ENCODE measurements around the gene PLPP1. TPM values are rescaled to one million over a fixed set of nuclear protein-coding genes. Genes with fewer than 3 reads are reported as not detected.

PLPP1 gene
- total RNA-seq, 1 donor from 2014 or later = 73.7 TPM

DNA sequence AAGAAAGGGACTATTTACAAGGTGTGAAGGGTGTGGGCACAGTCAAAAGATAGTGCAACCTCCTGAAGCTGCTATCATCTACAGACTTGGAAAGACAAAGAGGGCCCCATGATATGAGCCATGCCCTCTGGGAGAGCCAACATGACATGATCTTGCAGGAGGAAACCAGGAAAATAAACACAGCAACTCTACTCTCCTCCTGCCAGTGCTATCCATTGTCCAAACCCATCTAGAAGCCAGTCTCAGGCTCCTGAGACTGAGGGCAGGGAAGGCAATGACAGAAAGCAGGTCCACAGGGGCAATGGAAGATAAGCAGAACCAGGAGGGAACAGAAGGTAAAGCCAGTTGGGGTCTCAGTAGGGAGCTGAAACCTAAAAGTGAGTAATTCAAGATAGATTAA lies 37.1 kb downstream of the PLPP1 start:
- no peaks in the 10 kb centered on the region for H3K9me3 Mint-ChIP-seq (ENCODE audit: low read depth)
- peaks cover 31% of the 10 kb centered on the region for H3K4me1 Mint-ChIP-seq (ENCODE audit: low read depth)
- DNase-seq (ENCODE audit: low spot score) = no peak
- H3K4me3 Mint-ChIP-seq (ENCODE audit: unreplicated experiment) = no peak overlapping the region
- H3K27me3 Mint-ChIP-seq (ENCODE audit: low read depth) = no peaks in the 10 kb centered on the region
- TF ChIP-seq, protein P1, sequence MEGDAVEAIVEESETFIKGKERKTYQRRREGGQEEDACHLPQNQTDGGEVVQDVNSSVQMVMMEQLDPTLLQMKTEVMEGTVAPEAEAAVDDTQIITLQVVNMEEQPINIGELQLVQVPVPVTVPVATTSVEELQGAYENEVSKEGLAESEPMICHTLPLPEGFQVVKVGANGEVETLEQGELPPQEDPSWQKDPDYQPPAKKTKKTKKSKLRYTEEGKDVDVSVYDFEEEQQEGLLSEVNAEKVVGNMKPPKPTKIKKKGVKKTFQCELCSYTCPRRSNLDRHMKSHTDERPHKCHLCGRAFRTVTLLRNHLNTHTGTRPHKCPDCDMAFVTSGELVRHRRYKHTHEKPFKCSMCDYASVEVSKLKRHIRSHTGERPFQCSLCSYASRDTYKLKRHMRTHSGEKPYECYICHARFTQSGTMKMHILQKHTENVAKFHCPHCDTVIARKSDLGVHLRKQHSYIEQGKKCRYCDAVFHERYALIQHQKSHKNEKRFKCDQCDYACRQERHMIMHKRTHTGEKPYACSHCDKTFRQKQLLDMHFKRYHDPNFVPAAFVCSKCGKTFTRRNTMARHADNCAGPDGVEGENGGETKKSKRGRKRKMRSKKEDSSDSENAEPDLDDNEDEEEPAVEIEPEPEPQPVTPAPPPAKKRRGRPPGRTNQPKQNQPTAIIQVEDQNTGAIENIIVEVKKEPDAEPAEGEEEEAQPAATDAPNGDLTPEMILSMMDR (IDR thresholded peaks at IDR 0.05) = no peak
- H3K27ac Mint-ChIP-seq (ENCODE audit: unreplicated experiment) = no peak overlapping the region
- no peaks in the 10 kb centered on the region for H3K36me3 Mint-ChIP-seq (ENCODE audit: low read depth)

DNA sequence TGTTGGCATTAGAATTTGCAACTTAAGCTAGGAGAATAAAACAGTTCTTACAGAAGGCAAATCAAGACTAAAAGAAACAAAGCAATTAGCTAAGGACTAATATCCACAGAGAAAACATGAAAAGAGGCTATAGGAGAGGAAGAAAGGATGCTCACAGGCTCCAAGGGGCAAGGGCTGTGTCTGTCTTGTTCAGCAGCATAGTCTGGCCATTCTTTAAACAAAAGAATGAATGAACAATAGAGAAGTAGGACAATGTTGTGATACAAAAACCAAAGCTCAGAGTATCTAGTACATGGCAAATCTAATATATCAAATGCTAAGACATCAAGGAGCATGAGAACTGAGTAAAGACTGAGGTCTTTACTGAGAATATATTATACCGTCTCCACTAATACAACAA lies 39.5 kb downstream of the PLPP1 start:
- H3K4me3 Mint-ChIP-seq (ENCODE audit: unreplicated experiment) = no peak overlapping the region
- no peak overlapping the region for H3K27ac Mint-ChIP-seq (ENCODE audit: unreplicated experiment)
- TF ChIP-seq, protein P1 (IDR thresholded peaks at IDR 0.05) = no peak
- no peaks in the 10 kb centered on the region for H3K27me3 Mint-ChIP-seq (ENCODE audit: low read depth)
- no peak for DNase-seq (ENCODE audit: low spot score)
- H3K9me3 Mint-ChIP-seq (ENCODE audit: low read depth) = no peaks in the 10 kb centered on the region
- peaks cover 5% of the 10 kb centered on the region for H3K36me3 Mint-ChIP-seq (ENCODE audit: low read depth)
- H3K4me1 Mint-ChIP-seq (ENCODE audit: low read depth) = peaks cover 28% of the 10 kb centered on the region

DNA sequence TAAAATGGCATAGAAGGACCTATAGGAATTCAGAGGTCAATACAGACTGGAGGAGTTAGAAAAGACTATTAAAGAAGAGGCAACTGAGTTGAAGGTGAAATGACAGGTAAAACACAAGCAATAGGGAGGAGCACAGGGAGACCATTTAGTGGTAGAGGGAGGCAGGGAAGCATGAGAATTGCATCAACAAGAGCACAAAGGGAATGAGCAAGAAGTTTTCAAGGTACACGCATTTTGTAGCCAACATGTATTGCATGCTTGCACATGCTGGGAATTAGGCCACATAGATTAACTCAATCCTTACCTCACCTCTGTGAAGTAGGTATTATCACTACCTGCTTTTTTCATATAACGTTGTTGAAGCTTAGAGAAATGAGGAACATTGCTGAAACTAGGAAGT lies 42.3 kb downstream of the PLPP1 start:
- DNase-seq (ENCODE audit: low spot score) = no peak

DNA sequence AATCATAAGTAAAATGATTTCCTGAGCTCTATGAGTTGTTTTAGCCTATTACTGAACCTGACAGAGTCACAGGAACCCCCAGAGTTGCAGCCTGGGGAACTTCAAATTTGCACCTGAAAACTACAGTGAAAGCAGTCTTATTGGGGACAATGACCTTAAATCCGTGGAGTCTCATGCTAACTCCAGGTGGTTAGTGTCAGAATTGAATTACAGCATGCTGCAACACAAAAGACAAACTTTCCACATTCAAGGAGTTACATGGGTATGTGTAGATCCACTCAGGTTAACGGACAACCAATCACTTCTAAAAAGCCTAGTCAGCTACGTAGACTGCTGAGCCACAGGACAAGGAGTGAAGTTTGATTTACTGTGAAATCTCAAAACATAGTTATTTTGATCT lies 49.7 kb downstream of the PLPP1 start:
- H3K4me3 Mint-ChIP-seq (ENCODE audit: unreplicated experiment) = no peak overlapping the region
- TF ChIP-seq, protein P1 (IDR thresholded peaks at IDR 0.05) = no peak
- H3K4me1 Mint-ChIP-seq (ENCODE audit: low read depth) = peaks cover 25% of the 10 kb centered on the region
- H3K27me3 Mint-ChIP-seq (ENCODE audit: low read depth) = no peaks in the 10 kb centered on the region
- H3K36me3 Mint-ChIP-seq (ENCODE audit: low read depth) = peaks cover 2% of the 10 kb centered on the region
- no peak for DNase-seq (ENCODE audit: low spot score)
- no peaks in the 10 kb centered on the region for H3K9me3 Mint-ChIP-seq (ENCODE audit: low read depth)
- H3K27ac Mint-ChIP-seq (ENCODE audit: unreplicated experiment) = no peak overlapping the region

More for the DNA sequence above, 42.3 kb downstream of the PLPP1 start:
- TF ChIP-seq, protein P1 (IDR thresholded peaks at IDR 0.05) = no peak
- Mint-ChIP-seq H3K9me3 (ENCODE audit: low read depth) (no peaks in the 10 kb centered on the region), H3K4me3 (ENCODE audit: unreplicated experiment) (no peak overlapping the region), H3K27me3 (ENCODE audit: low read depth) (no peaks in the 10 kb centered on the region), H3K36me3 (ENCODE audit: low read depth) (peaks cover 5% of the 10 kb centered on the region), H3K4me1 (ENCODE audit: low read depth) (peaks cover 9% of the 10 kb centered on the region), H3K27ac (ENCODE audit: unreplicated experiment) (peak overlapping the region; percentile 66)

DNA sequence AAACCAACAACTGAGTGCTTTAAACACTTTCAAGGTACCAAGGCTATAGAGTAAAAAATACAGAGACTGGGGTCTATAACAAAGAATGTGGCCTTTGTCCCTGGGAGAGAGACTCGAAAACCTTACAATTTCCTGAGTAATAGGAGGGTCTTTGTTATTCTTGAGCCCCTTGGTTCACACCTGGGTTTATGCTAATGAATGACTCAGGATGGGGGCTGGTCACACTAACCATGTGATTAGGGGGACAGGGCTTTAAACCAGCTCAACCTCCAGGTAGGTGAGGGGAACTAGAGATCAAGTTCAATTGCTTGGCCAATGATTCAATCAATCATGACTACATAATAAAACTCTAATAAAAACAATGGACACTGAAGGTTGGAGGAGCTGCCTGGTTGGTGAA lies 50.2 kb downstream of the PLPP1 start:
- Mint-ChIP-seq H3K36me3 (ENCODE audit: low read depth) (peaks cover 2% of the 10 kb centered on the region), H3K9me3 (ENCODE audit: low read depth) (no peaks in the 10 kb centered on the region), H3K4me1 (ENCODE audit: low read depth) (peaks cover 29% of the 10 kb centered on the region), H3K27me3 (ENCODE audit: low read depth) (no peaks in the 10 kb centered on the region), H3K27ac (ENCODE audit: unreplicated experiment) (no peak overlapping the region), H3K4me3 (ENCODE audit: unreplicated experiment) (no peak overlapping the region)
- DNase-seq (ENCODE audit: low spot score) = no peak
- TF ChIP-seq, protein P1 (IDR thresholded peaks at IDR 0.05) = no peak
